HG03575 (cell line): ENCODE measurements around the gene L1CAM.

Source experiments
- ATAC-seq: cut with Tn5 transposase; IDR thresholded peaks from one replicate; pipeline ENCODE4 v1.9.1; 2021; ENCODE audit not compliant: unreplicated experiment, insufficient number of reproducible peaks, low FRiP score; ENCODE audit errors: extremely low read depth

L1CAM gene

GRCh38 chrX:153853180-153853901 lies 32.6 kb downstream of the L1CAM start:
- no peak for ATAC-seq

- no peak for ATAC-seq
Observed at GRCh38 chrX:153851981-153852380, 34.0 kb downstream of the L1CAM start.

GRCh38 chrX:153848325-153848724 lies 37.6 kb downstream of the L1CAM start:
- no peak for ATAC-seq

- ATAC-seq = no peak
Observed at GRCh38 chrX:153845842-153846241, 40.1 kb downstream of the L1CAM start.

- ATAC-seq = no peak
Observed at GRCh38 chrX:153845195-153845594, 40.8 kb downstream of the L1CAM start.

- no peak for ATAC-seq
Observed at GRCh38 chrX:153844509-153845082, 41.4 kb downstream of the L1CAM start.

- no peak for ATAC-seq
Observed at GRCh38 chrX:153836921-153837320, 49.1 kb downstream of the L1CAM start.

GRCh38 chrX:153832728-153833127 lies 53.2 kb downstream of the L1CAM start:
- ATAC-seq = no peak

GRCh38 chrX:153831429-153832150 lies 54.4 kb downstream of the L1CAM start:
- no peak for ATAC-seq

GRCh38 chrX:153830640-153831428 lies 55.1 kb downstream of the L1CAM start:
- ATAC-seq = no peak

- ATAC-seq = no peak
Observed at GRCh38 chrX:153829799-153830639, 56.0 kb downstream of the L1CAM start, which contains the start of gene PDZD4. TSS of gene PDZD4 (minus strand) at chrX:153830544. CDS start at chrX:153830298, 246 bp downstream.

GRCh38 chrX:153829549-153829798 lies 56.5 kb downstream of the L1CAM start:
- ATAC-seq = no peak

- no peak for ATAC-seq
Observed at GRCh38 chrX:153828723-153829548, 57.0 kb downstream of the L1CAM start.

GRCh38 chrX:153828308-153828707 lies 57.7 kb downstream of the L1CAM start:
- ATAC-seq = no peak

- no peak for ATAC-seq
Observed at GRCh38 chrX:153827903-153828302, 58.1 kb downstream of the L1CAM start.

- no peak for ATAC-seq
Observed at GRCh38 chrX:153827016-153827415, 59.0 kb downstream of the L1CAM start.

- ATAC-seq = no peak
Observed at GRCh38 chrX:153825042-153825441, 60.9 kb downstream of the L1CAM start.

GRCh38 chrX:153824348-153824747 lies 61.6 kb downstream of the L1CAM start:
- no peak for ATAC-seq
